ENCODE results near the gene VPS33B. TPM values are rescaled to one million over a fixed set of nuclear protein-coding genes. Genes with fewer than 3 reads are reported as not detected.

The VPS33B gene
- total RNA-seq, 2 experiments from 2014 or later: 3.9 to 13.0 TPM

DNA sequence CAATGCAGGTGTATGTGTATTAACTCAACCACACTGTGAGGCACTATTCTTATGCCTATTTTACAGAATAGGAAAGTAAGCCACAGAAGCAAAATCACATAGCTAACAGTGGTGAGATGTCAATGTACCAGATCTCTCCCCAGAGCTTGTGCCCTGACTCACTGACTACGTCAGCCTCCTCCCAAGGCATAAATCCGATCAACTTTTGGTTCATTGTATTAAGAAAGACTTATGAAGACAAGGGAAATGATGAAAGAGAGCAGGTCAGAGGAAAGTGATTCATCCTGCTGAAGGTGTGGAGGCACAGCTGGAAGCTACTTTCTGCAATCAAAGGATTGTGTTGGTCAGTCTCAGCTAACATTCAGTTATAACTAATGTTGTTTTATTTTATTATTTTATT is 44.6 kb upstream of the VPS33B start:
- Histone ChIP-seq H2AFZ (ENCODE audit: low read length) (no peak overlapping the region), H3K4me1 (ENCODE audit: insufficient read depth, low read length, poor library complexity, severe bottlenecking) (no peaks in the 10 kb centered on the region), H4K20me1 (ENCODE audit: insufficient read depth, low read length) (no peaks in the 10 kb centered on the region), H3K4me2 (ENCODE audit: low read length) (no peak overlapping the region), H3K79me2 (ENCODE audit: insufficient read depth, low read depth, low read length) (no peaks in the 10 kb centered on the region), H3K36me3 (ENCODE audit: insufficient read depth, low read length) (no peaks in the 10 kb centered on the region), H3K27ac (ENCODE audit: low read depth, low read length, poor library complexity, severe bottlenecking) (no peak overlapping the region), H3K9me3 (ENCODE audit: low read length) (no peaks in the 10 kb centered on the region), H3K4me3 (ENCODE audit: low read depth, low read length, poor library complexity, severe bottlenecking) (no peak overlapping the region), H3K9me2 (ENCODE audit: insufficient read depth, low read length) (no peaks in the 10 kb centered on the region)
- no peak for DNase-seq (ENCODE audit: low spot score)
- intact Hi-C loops (cut with micrococcal nuclease; ENCODE audit: unreplicated experiment): no loop called here
- no TSS peak for BruUV-seq (replicated peaks)
- ChIA-PET CTCF (ENCODE audit: unreplicated experiment) (no interaction called here), POLR2A (interaction anchor here (0.6 kb wide), 1 partner anchor 206 kb away, joined by 5 read pairs; no protein-coding TSS in a partner anchor)
- no peak for TF ChIP-seq EZH2phosphoT487 (IDR thresholded peaks at IDR 0.05; ENCODE audit: borderline replicate concordance, low read depth, low read length)
- TF ChIP-seq, protein P1, sequence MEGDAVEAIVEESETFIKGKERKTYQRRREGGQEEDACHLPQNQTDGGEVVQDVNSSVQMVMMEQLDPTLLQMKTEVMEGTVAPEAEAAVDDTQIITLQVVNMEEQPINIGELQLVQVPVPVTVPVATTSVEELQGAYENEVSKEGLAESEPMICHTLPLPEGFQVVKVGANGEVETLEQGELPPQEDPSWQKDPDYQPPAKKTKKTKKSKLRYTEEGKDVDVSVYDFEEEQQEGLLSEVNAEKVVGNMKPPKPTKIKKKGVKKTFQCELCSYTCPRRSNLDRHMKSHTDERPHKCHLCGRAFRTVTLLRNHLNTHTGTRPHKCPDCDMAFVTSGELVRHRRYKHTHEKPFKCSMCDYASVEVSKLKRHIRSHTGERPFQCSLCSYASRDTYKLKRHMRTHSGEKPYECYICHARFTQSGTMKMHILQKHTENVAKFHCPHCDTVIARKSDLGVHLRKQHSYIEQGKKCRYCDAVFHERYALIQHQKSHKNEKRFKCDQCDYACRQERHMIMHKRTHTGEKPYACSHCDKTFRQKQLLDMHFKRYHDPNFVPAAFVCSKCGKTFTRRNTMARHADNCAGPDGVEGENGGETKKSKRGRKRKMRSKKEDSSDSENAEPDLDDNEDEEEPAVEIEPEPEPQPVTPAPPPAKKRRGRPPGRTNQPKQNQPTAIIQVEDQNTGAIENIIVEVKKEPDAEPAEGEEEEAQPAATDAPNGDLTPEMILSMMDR (conservative IDR thresholded peaks at IDR 0.05; ENCODE audit: low read length): no peak

DNA sequence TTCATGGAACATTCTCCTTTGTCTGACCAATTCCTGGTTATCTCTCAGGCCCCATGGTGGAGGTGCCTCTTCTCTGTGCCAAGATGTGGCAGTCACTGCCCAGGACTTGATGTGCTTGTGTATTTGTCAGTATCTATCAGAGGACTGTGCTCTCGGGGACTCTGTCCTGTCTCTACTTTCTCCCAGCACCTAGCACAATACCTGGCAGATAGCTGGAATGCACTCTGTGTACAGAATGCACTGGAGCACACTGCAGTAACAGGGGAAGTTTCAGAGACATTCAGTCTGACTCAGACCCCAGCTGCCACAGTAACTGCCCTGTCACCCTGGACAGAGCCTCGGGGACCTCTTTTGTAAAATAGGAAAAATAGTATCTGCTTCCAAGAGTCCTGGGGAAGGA is 43.1 kb upstream of the VPS33B start:
- Histone ChIP-seq H2AFZ (ENCODE audit: low read length) (no peak overlapping the region), H3K36me3 (ENCODE audit: insufficient read depth, low read length) (no peaks in the 10 kb centered on the region), H3K9me2 (ENCODE audit: insufficient read depth, low read length) (no peaks in the 10 kb centered on the region), H3K9me3 (ENCODE audit: low read length) (no peaks in the 10 kb centered on the region), H3K4me1 (ENCODE audit: insufficient read depth, low read length, poor library complexity, severe bottlenecking) (no peaks in the 10 kb centered on the region), H3K4me3 (ENCODE audit: low read depth, low read length, poor library complexity, severe bottlenecking) (no peak overlapping the region), H3K79me2 (ENCODE audit: insufficient read depth, low read depth, low read length) (no peaks in the 10 kb centered on the region), H3K27ac (ENCODE audit: low read depth, low read length, poor library complexity, severe bottlenecking) (no peak overlapping the region), H4K20me1 (ENCODE audit: insufficient read depth, low read length) (no peaks in the 10 kb centered on the region), H3K4me2 (ENCODE audit: low read length) (no peak overlapping the region)
- intact Hi-C loops (cut with micrococcal nuclease; ENCODE audit: unreplicated experiment): no loop called here
- no peak for DNase-seq (ENCODE audit: low spot score)
- TF ChIP-seq EZH2phosphoT487 (IDR thresholded peaks at IDR 0.05; ENCODE audit: borderline replicate concordance, low read depth, low read length): no peak
- TF ChIP-seq, protein P1 (conservative IDR thresholded peaks at IDR 0.05; ENCODE audit: low read length): no peak
- ChIA-PET CTCF (ENCODE audit: unreplicated experiment) (no interaction called here), POLR2A (no interaction called here)
- no TSS peak for BruUV-seq (replicated peaks)

DNA sequence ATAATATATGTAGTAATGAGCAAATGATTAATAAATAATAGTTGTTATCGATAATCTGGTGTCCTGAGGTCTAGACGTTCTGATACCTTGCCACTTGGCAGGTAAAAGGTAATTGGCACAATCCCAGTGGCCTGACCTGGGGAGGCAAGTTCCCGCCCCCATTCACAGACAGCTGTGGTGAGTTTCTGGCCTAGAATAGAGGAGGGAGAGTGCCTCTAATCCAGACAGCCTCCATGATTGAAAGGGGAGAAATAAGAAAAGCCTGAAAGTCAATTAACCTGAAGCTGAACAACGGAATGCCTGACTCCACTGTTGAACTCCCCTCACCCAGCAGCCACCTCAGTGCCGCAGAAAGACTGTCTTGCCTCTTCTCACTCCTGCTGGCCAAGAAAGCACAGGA is 39.6 kb upstream of the VPS33B start:
- no peak overlapping the region for H3K27ac ChIP-seq (ENCODE audit: low read depth, low read length, poor library complexity, severe bottlenecking)
- H3K4me1 ChIP-seq (ENCODE audit: insufficient read depth, low read length, poor library complexity, severe bottlenecking): no peaks in the 10 kb centered on the region
- no peaks in the 10 kb centered on the region for H3K9me2 ChIP-seq (ENCODE audit: insufficient read depth, low read length)
- no peaks in the 10 kb centered on the region for H4K20me1 ChIP-seq (ENCODE audit: insufficient read depth, low read length)
- TF ChIP-seq, protein P1 (conservative IDR thresholded peaks at IDR 0.05; ENCODE audit: low read length): no peak
- TF ChIP-seq EZH2phosphoT487 (IDR thresholded peaks at IDR 0.05; ENCODE audit: borderline replicate concordance, low read depth, low read length): no peak
- intact Hi-C loops (cut with micrococcal nuclease; ENCODE audit: unreplicated experiment): no loop called here
- POLR2A ChIA-PET: no interaction called here
- CTCF ChIA-PET (ENCODE audit: unreplicated experiment): no interaction called here
- H3K9me3 ChIP-seq (ENCODE audit: low read length): no peaks in the 10 kb centered on the region
- H3K79me2 ChIP-seq (ENCODE audit: insufficient read depth, low read depth, low read length): no peaks in the 10 kb centered on the region
- no peak overlapping the region for H3K4me2 ChIP-seq (ENCODE audit: low read length)
- H3K36me3 ChIP-seq (ENCODE audit: insufficient read depth, low read length): no peaks in the 10 kb centered on the region
- BruUV-seq (replicated peaks): no TSS peak
- H2AFZ ChIP-seq (ENCODE audit: low read length): no peak overlapping the region
- H3K4me3 ChIP-seq (ENCODE audit: low read depth, low read length, poor library complexity, severe bottlenecking): no peak overlapping the region
- no peak for DNase-seq (ENCODE audit: low spot score)
